Measurements from ENCODE around the gene TANGO2.
"Not testable (repeated sequence)": the region's sequence is repeated elsewhere in the genome, so short reads cannot be mapped to it uniquely, and the experiment has no call there.

Gene TANGO2

DNA sequence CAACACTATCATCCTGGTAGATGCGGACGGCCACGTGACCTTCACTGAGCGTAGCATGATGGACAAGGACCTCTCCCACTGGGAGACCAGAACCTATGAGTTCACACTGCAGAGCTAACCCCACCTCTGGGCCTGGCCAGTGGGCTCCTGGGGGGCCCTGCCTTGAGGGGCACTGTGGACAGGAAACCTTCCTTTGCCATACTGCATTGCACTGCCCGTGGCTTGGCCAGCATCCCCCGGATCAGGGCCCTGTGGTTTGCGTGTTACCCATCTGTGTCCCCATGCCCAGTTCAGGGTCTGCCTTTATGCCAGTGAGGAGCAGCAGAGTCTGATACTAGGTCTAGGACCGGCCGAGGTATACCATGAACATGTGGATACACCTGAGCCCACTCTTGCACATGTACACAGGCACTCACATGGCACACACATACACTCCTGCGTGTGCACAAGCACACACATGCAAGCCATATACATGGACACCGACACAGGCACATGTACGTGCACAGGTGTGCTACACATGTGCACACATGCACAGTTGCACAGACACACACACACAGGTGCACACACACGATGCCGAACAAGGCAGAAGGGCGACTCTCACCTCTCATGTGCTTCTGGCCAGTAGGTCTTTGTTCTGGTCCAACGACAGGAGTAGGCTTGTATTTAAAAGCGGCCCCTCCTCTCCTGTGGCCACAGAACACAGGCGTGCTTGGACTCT lies 43.8 kb downstream of the TANGO2 start:
- DNase-seq (ENCODE audit: low read depth): no peak

GRCh38 chr22:20065896-20066616 lies 45.1 kb downstream of the TANGO2 start:
- DNase-seq (ENCODE audit: low read depth): no peak

- no peak for DNase-seq (ENCODE audit: low read depth)
These were observed 45.9 kb downstream of the TANGO2 start for GRCh38 chr22:20066617-20067383.

DNA sequence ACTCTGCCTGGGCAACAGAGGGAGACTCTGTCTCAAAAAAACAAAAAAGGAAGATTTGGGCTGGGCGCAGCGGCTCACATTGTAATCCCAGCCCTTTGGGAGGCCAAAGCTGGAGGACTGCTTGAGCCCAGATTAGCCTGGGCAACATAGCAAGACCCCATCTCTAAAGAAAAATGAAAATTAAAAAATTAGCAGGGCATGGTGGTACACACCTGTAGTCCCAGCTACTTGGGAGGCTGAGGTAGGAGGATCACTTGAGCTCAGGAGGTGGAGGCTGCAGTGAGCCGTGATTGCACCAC lies 46.4 kb downstream of the TANGO2 start:
- DNase-seq (ENCODE audit: low read depth): not testable (repeated sequence)

GRCh38 chr22:20068640-20069039 lies 47.7 kb downstream of the TANGO2 start:
- no peak for DNase-seq (ENCODE audit: low read depth)

- DNase-seq (ENCODE audit: low read depth): no peak
These were observed 48.6 kb downstream of the TANGO2 start for GRCh38 chr22:20069331-20070042.

- DNase-seq (ENCODE audit: low read depth): no peak
These were observed 50.6 kb downstream of the TANGO2 start for GRCh38 chr22:20071524-20071972.

- no peak for DNase-seq (ENCODE audit: low read depth)
These were observed 55.8 kb downstream of the TANGO2 start for GRCh38 chr22:20076627-20077172.

DNA sequence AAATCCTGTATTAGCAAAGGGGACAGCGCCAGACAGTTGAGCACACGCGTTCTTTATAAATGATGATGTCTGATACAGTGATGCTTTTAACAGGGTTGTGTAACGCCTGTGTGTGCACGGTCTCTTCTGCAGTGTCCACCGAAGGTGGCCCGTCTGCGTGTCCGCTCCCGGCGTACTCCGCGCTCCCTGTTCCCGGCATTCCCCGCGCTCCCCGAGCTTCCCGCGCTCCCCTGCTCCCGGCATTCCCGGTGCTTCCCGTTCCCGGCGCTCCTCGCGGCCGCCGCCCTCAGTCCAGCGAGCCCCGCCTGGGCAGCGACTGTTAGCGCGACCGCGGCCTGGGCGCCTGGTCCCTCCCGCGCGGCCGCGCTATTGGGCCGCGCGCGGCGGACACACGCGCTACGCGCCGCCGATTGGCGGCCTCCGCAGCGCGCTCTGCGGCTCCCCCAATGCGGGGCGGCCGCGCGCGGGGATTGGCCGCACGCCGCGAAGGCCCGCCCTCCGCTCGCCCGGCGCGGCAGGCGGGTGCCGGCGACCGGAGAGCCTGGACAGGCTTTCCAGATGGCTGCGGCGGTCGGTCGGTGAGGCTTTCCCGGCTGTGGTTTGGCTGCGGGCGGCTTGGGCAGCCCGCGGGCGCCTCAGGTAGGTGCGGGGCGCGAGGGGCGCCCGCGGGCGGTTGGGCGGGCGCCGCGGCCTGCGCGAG lies 59.0 kb downstream of the TANGO2 start, which contains the start of gene DGCR8:
Gene DGCR8, plus strand, starts transcription at position 497 of the 700 bp plus-strand sequence. CDS start 5,723 bp downstream, outside the sequence.
- DNase-seq (ENCODE audit: low read depth): peak; percentile 62

DNA sequence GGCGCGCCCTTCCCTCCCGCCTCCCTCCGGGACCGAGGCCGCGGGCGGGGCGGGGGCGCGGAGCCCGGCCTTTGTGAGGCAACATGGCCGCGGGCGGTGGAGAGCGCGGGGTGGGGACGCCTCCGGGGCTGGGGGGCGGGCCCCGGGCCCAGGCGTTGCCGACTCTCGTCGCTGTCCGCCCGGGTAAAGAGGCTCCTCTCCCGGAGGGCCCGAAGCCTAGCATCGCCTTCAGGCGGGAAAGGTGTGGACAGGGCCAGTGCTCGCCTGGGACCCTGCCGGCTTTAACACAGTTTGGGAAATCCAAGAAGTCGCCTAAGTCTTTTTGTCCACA lies 59.5 kb downstream of the TANGO2 start:
- DNase-seq (ENCODE audit: low read depth): peak; percentile 67

DNA sequence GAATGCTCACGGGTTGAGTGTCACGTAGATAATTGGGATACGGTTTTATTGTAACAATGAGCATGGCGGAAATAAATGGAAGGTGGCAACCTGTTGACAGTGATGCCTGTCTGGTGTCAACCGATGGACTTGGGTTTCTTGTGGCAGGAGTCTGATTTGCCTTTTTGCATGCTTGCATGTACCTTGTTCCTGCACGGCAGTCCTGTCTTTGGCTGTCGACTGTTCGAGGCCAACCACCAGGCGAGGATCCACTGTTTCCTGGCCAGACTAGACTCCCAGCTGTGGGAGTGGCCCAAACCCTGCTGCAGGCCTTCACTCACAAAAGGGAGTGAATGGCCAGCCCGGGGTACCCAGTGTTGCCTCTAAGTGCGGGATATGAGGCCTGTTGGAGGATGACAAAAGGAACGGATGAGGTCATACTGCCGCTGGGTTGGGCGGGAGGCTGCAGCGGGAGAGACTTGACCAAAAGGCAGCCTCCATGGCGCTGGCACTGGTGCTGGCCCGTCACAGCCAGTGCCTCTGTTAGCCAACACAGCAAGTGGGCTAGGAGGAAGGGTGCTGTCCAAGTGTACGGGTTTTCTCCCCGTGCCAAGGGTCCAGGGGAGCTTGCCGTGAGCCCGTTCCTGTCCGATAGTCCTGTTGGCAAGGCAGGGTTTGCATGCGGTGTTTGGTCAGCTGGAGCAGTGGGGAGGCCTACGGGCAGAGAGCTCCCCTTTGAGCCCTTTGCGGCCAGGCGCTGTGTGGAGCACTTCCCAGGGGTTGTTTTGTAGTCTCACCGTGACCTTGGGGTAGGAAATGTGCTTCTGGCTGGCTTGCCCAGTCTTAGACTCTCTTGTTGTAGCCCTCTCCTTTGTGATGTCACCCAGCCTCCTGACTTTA lies 60.1 kb downstream of the TANGO2 start:
- DNase-seq (ENCODE audit: low read depth): no peak

GRCh38 chr22:20083157-20083890 lies 62.4 kb downstream of the TANGO2 start:
- DNase-seq (ENCODE audit: low read depth): no peak

DNA sequence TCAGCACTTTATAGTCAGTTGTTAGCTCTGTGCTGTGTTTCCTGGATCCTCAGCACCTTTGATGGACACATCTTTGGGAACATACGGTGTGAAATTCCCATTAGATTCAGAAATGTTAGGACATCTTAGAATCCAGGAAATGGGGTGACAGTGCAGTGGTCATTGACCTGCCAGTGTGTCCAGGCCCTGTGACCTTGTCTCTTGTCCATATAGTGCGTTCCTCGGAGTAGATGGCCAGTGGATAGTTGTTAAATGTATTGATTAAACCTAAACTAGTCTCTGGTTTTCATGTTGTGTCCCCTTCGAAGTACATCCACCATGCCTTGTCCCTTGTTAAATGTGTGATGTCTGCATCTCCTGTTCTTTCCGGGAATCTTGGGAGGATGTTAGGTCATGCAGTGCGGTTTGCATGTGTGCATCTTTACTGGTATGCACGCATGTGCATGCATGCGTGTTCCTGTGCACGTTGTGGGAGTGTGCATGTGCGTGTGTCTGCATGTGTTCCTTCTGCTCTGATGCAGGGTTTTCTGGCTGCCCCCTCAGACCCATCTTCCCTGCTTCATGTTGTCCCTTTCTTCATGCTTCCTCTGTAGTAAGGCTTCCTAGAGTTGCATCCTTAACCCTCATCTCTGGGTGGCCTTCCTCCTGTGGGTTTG lies 63.1 kb downstream of the TANGO2 start:
- DNase-seq (ENCODE audit: low read depth): no peak

GRCh38 chr22:20084547-20085413 lies 63.9 kb downstream of the TANGO2 start:
- no peak for DNase-seq (ENCODE audit: low read depth)

DNA sequence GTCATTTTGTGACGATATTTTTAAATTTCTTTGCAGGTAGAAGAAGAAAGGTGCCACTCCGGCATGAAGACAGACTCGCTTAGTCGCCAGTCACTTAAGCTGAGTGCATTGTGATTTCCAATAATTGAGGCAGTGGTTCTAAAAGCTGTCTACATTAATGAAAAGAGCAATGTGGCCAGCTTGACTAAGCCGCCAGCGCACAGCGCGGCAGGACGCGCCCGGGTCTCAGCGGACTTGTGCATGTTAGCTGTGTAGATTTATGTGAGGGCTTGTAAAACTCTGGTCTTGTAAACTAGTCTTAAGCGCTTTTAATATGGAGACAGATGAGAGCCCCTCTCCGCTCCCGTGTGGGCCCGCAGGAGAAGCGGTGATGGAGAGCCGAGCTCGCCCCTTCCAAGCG lies 64.7 kb downstream of the TANGO2 start:
- DNase-seq (ENCODE audit: low read depth): no peak

GRCh38 chr22:20086101-20086599 lies 65.2 kb downstream of the TANGO2 start:
- DNase-seq (ENCODE audit: low read depth): no peak

DNA sequence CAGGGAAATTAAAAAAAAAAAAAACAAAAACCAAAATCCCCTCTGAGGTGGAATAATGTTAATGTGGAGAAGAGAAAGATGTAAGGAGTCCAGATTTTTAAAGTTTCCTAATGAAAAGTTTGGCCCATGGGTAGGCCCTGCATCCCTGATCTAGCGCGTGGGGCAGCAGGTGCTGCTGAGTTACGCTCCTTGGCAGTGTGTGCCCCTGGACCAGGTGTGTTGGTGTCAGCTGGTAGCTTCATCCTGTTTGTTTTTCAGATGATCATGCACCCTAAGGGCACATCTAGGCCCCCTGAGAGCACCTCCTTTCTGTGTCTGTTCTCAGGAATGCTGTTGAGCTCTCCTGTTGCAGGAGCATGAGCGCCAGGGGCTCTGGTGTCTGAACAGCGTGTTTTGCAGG lies 65.9 kb downstream of the TANGO2 start:
- no peak for DNase-seq (ENCODE audit: low read depth)
